Esophagus muscularis mucosa (tissue), 3 donors: ENCODE data around the gene SGSH.

Source experiments
- POLR2A ChIP-seq: fragments of 450-650 bp; IDR thresholded peaks from one replicate; pipeline ENCODE4 v1.6.1; 2017; ENCODE audit warnings: antibody characterized with exemption, moderate library complexity, mild to moderate bottlenecking, low read depth
- POLR2AphosphoS5 ChIP-seq, 2 donors: sonication (generic); formaldehyde crosslinking; IDR thresholded peaks; one replicate each; pipeline ENCODE4 v1.6.1; 2017; ENCODE audit warnings: antibody characterized with exemption in 2 of 2
- TF ChIP-seq, protein P1 (sequence below), 3 experiments: fragments of 200-600 bp in 2 of 3; fragments of 450-650 bp in 1 of 3; sonication (generic) in 2 of 3; IDR thresholded peaks; one replicate each; pipeline ENCODE4 v1.5.1; 2017 to 2019; ENCODE audit warnings: antibody characterized with exemption in 3 of 3, mild to moderate bottlenecking in 2 of 3, moderate library complexity in 1 of 3

DNA sequence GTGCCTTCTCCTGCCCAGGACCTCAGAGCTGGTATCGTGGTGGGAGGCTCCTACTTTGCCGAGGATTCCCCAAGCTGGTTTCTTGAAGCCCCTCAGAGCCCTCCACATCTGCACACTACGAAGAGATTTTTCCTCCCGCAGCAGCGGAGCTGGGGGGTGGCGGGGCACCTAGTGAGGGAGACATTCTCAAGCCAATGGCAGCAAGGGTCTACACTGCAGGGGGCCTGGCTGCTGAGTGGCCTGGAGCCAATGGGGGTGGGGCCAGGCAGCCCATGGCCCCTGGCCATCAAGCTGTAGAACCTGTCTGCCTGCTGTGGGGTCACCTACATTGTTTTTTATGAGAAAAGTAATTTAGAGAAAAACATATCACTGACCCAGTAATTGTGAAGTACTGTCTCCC, 5.1 kb upstream of the SGSH start:
- TF ChIP-seq, protein P1, sequence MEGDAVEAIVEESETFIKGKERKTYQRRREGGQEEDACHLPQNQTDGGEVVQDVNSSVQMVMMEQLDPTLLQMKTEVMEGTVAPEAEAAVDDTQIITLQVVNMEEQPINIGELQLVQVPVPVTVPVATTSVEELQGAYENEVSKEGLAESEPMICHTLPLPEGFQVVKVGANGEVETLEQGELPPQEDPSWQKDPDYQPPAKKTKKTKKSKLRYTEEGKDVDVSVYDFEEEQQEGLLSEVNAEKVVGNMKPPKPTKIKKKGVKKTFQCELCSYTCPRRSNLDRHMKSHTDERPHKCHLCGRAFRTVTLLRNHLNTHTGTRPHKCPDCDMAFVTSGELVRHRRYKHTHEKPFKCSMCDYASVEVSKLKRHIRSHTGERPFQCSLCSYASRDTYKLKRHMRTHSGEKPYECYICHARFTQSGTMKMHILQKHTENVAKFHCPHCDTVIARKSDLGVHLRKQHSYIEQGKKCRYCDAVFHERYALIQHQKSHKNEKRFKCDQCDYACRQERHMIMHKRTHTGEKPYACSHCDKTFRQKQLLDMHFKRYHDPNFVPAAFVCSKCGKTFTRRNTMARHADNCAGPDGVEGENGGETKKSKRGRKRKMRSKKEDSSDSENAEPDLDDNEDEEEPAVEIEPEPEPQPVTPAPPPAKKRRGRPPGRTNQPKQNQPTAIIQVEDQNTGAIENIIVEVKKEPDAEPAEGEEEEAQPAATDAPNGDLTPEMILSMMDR (IDR thresholded peaks at IDR 0.05), result no peak
- TF ChIP-seq POLR2AphosphoS5 (IDR thresholded peaks at IDR 0.05), result no peak
- TF ChIP-seq POLR2A, result no peak
